ENCODE data around the gene ANKRD16. TPM values are rescaled to one million over a fixed set of nuclear protein-coding genes. Genes with fewer than 3 reads are reported as not detected.

ANKRD16 gene
- total and polyA plus RNA-seq, 2 of the 13 experiments (the other 11 are each of a cell fraction or from before 2014, with no cell fraction given), result 8.0 to 11.4 TPM

- TF ChIP-seq GMEB2 (CRISPR knock-in tag; IDR thresholded peaks at IDR 0.05; ENCODE audit: low read depth) (no peak), AKNA (CRISPR knock-in tag; IDR thresholded peaks at IDR 0.05; ENCODE audit: borderline replicate concordance) (no peak), ZNF274 (CRISPR knock-in tag; IDR thresholded peaks at IDR 0.05) (no peak), GATAD2A (CRISPR knock-in tag; IDR thresholded peaks at IDR 0.05) (peak; percentile 50), SUZ12 (IDR thresholded peaks at IDR 0.05; ENCODE audit: low read depth, low read length) (no peak), ZNF33B (CRISPR knock-in tag; IDR thresholded peaks at IDR 0.05) (0 out of 2 replicates have a peak, but pooled peaks have one; percentile 43), RFX1 (IDR thresholded peaks at IDR 0.05) (no peak), ELF3 (CRISPR knock-in tag; IDR thresholded peaks at IDR 0.05) (peak; percentile 43; the same call in 1 of the 2 replicates), ZNF256 (CRISPR knock-in tag; conservative IDR thresholded peaks at IDR 0.05) (no peak), ZNF703 (CRISPR knock-in tag; IDR thresholded peaks at IDR 0.05; ENCODE audit: borderline replicate concordance) (no peak), HMG20A (CRISPR knock-in tag; IDR thresholded peaks at IDR 0.05; ENCODE audit: borderline replicate concordance) (no peak), GTF3A (CRISPR knock-in tag; conservative IDR thresholded peaks at IDR 0.05) (no peak), LCORL (IDR thresholded peaks at IDR 0.05) (no peak), LCORL (CRISPR knock-in tag; IDR thresholded peaks at IDR 0.05) (peak; percentile 46; the same call in 1 of the 2 replicates), ZMAT5 (CRISPR knock-in tag; IDR thresholded peaks at IDR 0.05; ENCODE audit: borderline replicate concordance, low read depth) (no peak), ZNF607 (CRISPR knock-in tag; IDR thresholded peaks at IDR 0.05; ENCODE audit: borderline replicate concordance) (no peak), BRF2 (CRISPR knock-in tag; IDR thresholded peaks at IDR 0.05) (no peak), RORA (CRISPR knock-in tag; IDR thresholded peaks at IDR 0.05) (no peak), ZNF337 (CRISPR knock-in tag; IDR thresholded peaks at IDR 0.05; ENCODE audit: borderline replicate concordance, low read depth) (no peak), HNRNPL (IDR thresholded peaks at IDR 0.05; ENCODE audit: low read depth, low read length) (no peak)
These were observed 72.2 kb downstream of the ANKRD16 start (continued) for GRCh38 chr10:5817322-5818047.
